Neuronal stem cell (in vitro differentiated cells): ENCODE data around the gene STK36.

ENCODE experiments used
- DNase-seq: peaks from one replicate; pipeline ENCODE4 v3.0.0-alpha.2; 2013; ENCODE audit warnings: low spot score
- H2AFZ ChIP-seq: one replicate; pipeline ENCODE4 v1.6.1; 2013; ENCODE audit warnings: mild to moderate bottlenecking, low read length, inconsistent platforms
- H2AK5ac ChIP-seq: 2 replicates; pipeline ENCODE4 v1.6.1; 2013; ENCODE audit warnings: low read depth, mild to moderate bottlenecking, inconsistent platforms, low read length, moderate library complexity, mixed read lengths
- H2BK120ac ChIP-seq: 2 replicates; pipeline ENCODE4 v1.6.1; 2013; ENCODE audit warnings: low read depth, mild to moderate bottlenecking, inconsistent platforms, low read length, moderate library complexity, mixed read lengths
- H2BK12ac ChIP-seq: one replicate; pipeline ENCODE4 v1.6.1; 2013; ENCODE audit warnings: low read length, inconsistent platforms
- H2BK15ac ChIP-seq: 2 replicates; pipeline ENCODE4 v1.6.1; 2013; ENCODE audit warnings: mild to moderate bottlenecking, low read length, inconsistent platforms, mixed read lengths
- H2BK5ac ChIP-seq: one replicate; pipeline ENCODE4 v1.6.1; 2013; ENCODE audit warnings: inconsistent platforms, mild to moderate bottlenecking, low read length, moderate library complexity
- H3K14ac ChIP-seq: one replicate; pipeline ENCODE4 v1.6.1; 2013; ENCODE audit warnings: low read length, inconsistent platforms
- H3K18ac ChIP-seq: 2 replicates; pipeline ENCODE4 v1.6.1; 2013; ENCODE audit warnings: low read length, inconsistent platforms
- H3K23ac ChIP-seq: 2 replicates; pipeline ENCODE4 v1.6.1; 2013; ENCODE audit warnings: low read depth, mild to moderate bottlenecking, mixed read lengths, low read length, inconsistent platforms; ENCODE audit not compliant: poor library complexity
- H3K27ac ChIP-seq: replicated peaks from 3 replicates; pipeline ENCODE4 v1.5.1; 2013; ENCODE audit warnings: low read length, inconsistent platforms
- H3K27me3 ChIP-seq, 3 experiments: 2 replicates each; pipeline ENCODE4 v1.6.1; 2013; ENCODE audit warnings: low read length in 3 of 3, mild to moderate bottlenecking in 2 of 3, inconsistent platforms in 1 of 3, low read depth in 1 of 3, mixed read lengths in 1 of 3, moderate library complexity in 1 of 3; ENCODE audit not compliant: control insufficient read depth in 3 of 3, insufficient read depth in 3 of 3
- H3K36me3 ChIP-seq, 2 donors: replicated peaks in 1 of 2; 2 replicates each; pipeline ENCODE4 v1.6.1; 2013; ENCODE audit warnings: low read length in 2 of 2; ENCODE audit not compliant: control insufficient read depth in 2 of 2, insufficient read depth in 2 of 2
- H3K4ac ChIP-seq: 2 replicates; pipeline ENCODE4 v1.6.1; 2013; ENCODE audit warnings: inconsistent platforms, mild to moderate bottlenecking, low read length, moderate library complexity
- H3K4me1 ChIP-seq, 2 donors: 1 replicate in 1 of 2; 2 replicates in 1 of 2; pipeline ENCODE4 v1.6.1; 2013; ENCODE audit warnings: low read length in 2 of 2, low read depth in 1 of 2; ENCODE audit not compliant: control insufficient read depth in 2 of 2, insufficient read depth in 1 of 2
- H3K4me2 ChIP-seq: one replicate; pipeline ENCODE4 v1.6.1; 2013; ENCODE audit warnings: mild to moderate bottlenecking, low read length, inconsistent platforms; ENCODE audit not compliant: insufficient read depth, poor library complexity, severe bottlenecking
- H3K4me3 ChIP-seq, 2 donors: 2 replicates each; pipeline ENCODE4 v1.5.1; 2013; ENCODE audit warnings: low read length in 2 of 2, mild to moderate bottlenecking in 2 of 2, inconsistent platforms in 1 of 2, moderate library complexity in 1 of 2
- H3K79me1 ChIP-seq: one replicate; pipeline ENCODE4 v1.6.1; 2013; ENCODE audit warnings: low read depth, mild to moderate bottlenecking, inconsistent platforms, low read length, moderate library complexity
- H3K9ac ChIP-seq: one replicate; pipeline ENCODE4 v1.6.1; 2013; ENCODE audit warnings: mild to moderate bottlenecking, low read depth, low read length, inconsistent platforms; ENCODE audit not compliant: poor library complexity
- H3K9me3 ChIP-seq, 2 donors: replicated peaks in 1 of 2; 2 replicates each; pipeline versions ENCODE3 to v1.6.1; 2013; ENCODE audit warnings: low read length in 2 of 2, mild to moderate bottlenecking in 2 of 2, inconsistent platforms in 1 of 2, low read depth in 1 of 2, mixed read lengths in 1 of 2, moderate library complexity in 1 of 2; ENCODE audit not compliant: control insufficient read depth in 2 of 2, insufficient read depth in 1 of 2
- H4K8ac ChIP-seq: one replicate; pipeline ENCODE4 v1.6.1; 2013; ENCODE audit warnings: low read depth, mild to moderate bottlenecking, inconsistent platforms, low read length, moderate library complexity
- H4K91ac ChIP-seq: one replicate; pipeline ENCODE4 v1.6.1; 2013; ENCODE audit warnings: low read length, low read depth, mild to moderate bottlenecking, inconsistent platforms; ENCODE audit not compliant: poor library complexity
- WGBS, 2 donors: extraction: QIAGEN DNeasy Blood & Tissue Kit; methylation state at CpG; one replicate each; pipeline ENCODE4 v1.1.7; 2013; ENCODE audit warnings: missing lambda C conversion rate in 2 of 2, mixed read lengths in 1 of 2; ENCODE audit not compliant: insufficient read length in 2 of 2, insufficient replicate concordance in 1 of 2; ENCODE audit errors: extremely low coverage in 2 of 2; 5-methylcytosine and 5-hydroxymethylcytosine counted together

Gene STK36

DNA sequence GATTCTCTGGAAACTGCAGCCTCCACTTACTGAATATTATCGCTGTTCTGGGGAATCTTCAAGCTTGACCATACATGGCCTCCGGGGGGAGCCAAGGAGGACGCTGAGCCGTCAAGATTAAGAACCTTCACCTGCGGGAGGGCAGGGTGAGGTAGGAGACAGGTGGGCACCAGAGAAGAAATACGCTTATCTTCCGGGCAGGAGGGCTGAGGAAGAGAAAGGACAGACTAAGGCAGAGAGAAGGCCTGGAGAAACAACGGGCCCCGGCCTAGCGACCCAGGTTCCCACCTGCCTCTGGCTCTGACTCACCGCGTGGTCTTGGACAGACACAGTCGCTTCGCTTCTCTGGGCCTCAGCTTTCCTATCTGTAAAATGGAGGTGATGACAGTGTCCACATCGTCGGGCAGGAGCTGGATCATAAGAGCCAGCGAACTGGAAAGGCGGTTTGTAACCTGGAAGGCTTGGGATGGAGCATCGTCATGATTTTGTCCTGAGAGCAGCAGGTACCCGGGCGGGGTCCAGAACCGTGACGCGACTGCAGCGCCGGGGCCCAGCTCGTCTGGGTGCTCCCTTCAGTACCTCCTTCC, 13.1 kb upstream of the STK36 start:
- Histone ChIP-seq H2BK12ac (no peak overlapping the region), H3K4me2 (peak overlapping the region; percentile 93), H4K91ac (no peak overlapping the region), H3K79me1 (peaks cover 4% of the 10 kb centered on the region), H2AFZ (peak overlapping the region; percentile 98), H3K18ac (peak overlapping the region; percentile 76), H3K14ac (no peak overlapping the region), H2BK120ac (no peak overlapping the region), H3K23ac (peak overlapping the region; percentile 17), H3K4me3 (peak overlapping the region; percentile 86 to 92), H4K8ac (no peak overlapping the region), H3K4me1 (peaks cover 3 to 4% of the 10 kb centered on the region in 2 donors), H2AK5ac (no peak overlapping the region), H2BK5ac (no peak overlapping the region), H3K36me3 (peaks cover 40 to 77% of the 10 kb centered on the region in 2 donors), H3K27me3 (no peaks in the 10 kb centered on the region), H3K9ac (peak overlapping the region; percentile 79), H2BK15ac (no peak overlapping the region), H3K4ac (no peak overlapping the region), H3K27ac (peak overlapping the region; percentile 69), H3K9me3 (no peaks in the 10 kb centered on the region)
- no CpG with 5 or more reads among the region's 27 CpGs for WGBS, 2 donors
- DNase-seq: peak; percentile 31

DNA sequence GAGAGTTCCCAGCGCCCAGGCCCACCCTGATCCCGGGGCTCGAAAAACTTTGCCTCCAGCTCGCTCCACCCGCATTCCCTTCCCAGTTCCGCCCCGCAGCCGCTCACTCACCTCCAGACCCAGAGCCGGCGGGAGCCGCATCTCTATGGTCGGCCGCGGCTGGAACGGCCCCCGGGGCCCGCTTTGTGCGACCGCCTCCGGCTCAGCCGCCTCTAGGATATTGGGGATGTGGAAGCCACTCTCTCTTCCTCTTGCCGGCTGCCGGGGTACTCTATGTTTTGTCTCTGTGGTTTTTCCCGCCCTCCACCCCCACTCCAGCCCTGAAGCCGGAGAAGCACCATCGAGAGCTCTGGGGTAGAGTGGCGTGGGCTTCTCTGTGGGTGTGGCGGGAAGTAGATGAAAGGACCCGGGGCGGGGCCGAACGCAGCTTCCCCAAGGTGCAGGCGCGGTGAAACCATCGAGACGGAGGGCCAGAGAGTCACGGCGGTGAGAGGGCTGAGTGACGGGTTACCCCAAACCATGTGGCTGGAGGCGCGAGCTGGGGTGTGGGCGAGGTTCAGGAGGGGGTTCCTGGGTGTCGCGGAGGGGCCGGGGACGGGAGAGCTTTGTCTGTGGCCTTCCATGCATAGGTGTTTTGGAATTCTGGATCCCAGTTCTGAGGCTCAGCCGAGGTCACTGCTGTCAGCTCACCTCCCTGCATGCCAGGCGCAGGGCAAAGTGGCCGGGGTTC, 12.5 kb upstream of the STK36 start, which contains the start of the genes BCS1L and ZNF142:
BCS1L (plus strand) TSS at position 426 of the 730 bp plus-strand sequence. CDS start 1,305 bp downstream, outside the sequence.
ZNF142 (minus strand) TSS at position 366 of the 730 bp plus-strand sequence. CDS start 3,194 bp downstream, outside the sequence.
- H2AFZ ChIP-seq: peak within 1 kb of the TSS; percentile 98
- peak within 1 kb of the TSS; percentile 17 for H3K23ac ChIP-seq
- no peak within 1 kb of the TSS for H2BK15ac ChIP-seq
- peak within 1 kb of the TSS; percentile 93 for H3K4me2 ChIP-seq
- H4K8ac ChIP-seq: no peak within 1 kb of the TSS
- H3K79me1 ChIP-seq: peaks cover 4% of the 10 kb centered on the region
- H3K18ac ChIP-seq: peak within 1 kb of the TSS; percentile 76
- H3K27me3 ChIP-seq: no peaks in the 10 kb centered on the region
- no peak within 1 kb of the TSS for H3K14ac ChIP-seq
- DNase-seq: peak; percentile 84
- no peaks in the 10 kb centered on the region for H3K9me3 ChIP-seq
- no peak within 1 kb of the TSS for H2BK5ac ChIP-seq
- H3K9ac ChIP-seq: peak within 1 kb of the TSS; percentile 79
- H4K91ac ChIP-seq: no peak within 1 kb of the TSS
- H2AK5ac ChIP-seq: no peak within 1 kb of the TSS
- H3K4me1 ChIP-seq: peaks cover 3 to 4% of the 10 kb centered on the region in 2 donors
- H2BK12ac ChIP-seq: no peak within 1 kb of the TSS
- H3K27ac ChIP-seq: peak within 1 kb of the TSS; percentile 69
- WGBS, 2 donors: no CpG with 5 or more reads among the region's 49 CpGs
- H3K4ac ChIP-seq: no peak within 1 kb of the TSS
- H3K4me3 ChIP-seq: peak within 1 kb of the TSS; percentile 86 to 92
- peaks cover 45 to 77% of the 10 kb centered on the region in 2 donors for H3K36me3 ChIP-seq
- H2BK120ac ChIP-seq: no peak within 1 kb of the TSS

DNA sequence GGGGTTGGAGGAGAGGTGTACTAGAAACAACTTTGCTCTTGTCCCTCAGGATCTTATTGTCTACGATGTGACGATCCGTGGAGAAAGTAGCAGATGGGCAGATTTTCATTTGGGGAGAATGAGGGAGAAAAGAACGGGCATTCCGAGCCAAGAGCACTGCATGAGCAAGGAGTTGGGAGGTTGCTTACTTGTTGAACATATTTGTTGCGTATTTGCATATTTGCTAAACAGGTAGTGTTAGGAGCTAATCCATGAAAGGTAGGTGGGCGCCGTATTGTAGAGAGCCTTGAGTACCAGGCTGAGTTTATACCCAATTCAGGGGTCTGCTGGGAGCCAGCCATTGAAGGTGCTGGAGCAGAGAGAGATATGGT, 11.9 kb upstream of the STK36 start:
- Histone ChIP-seq H2AFZ (peak overlapping the region; percentile 98), H3K4me1 (peaks cover 3 to 4% of the 10 kb centered on the region in 2 donors), H3K9me3 (no peaks in the 10 kb centered on the region), H4K8ac (no peak overlapping the region), H3K14ac (no peak overlapping the region), H3K36me3 (peaks cover 47 to 77% of the 10 kb centered on the region in 2 donors), H3K4me3 (peak overlapping the region; percentile 86 to 92), H3K4me2 (peak overlapping the region; percentile 93), H3K79me1 (peaks cover 4% of the 10 kb centered on the region), H3K27me3 (no peaks in the 10 kb centered on the region), H3K4ac (no peak overlapping the region), H2BK120ac (no peak overlapping the region), H2AK5ac (no peak overlapping the region), H4K91ac (no peak overlapping the region), H2BK12ac (no peak overlapping the region), H3K9ac (peak overlapping the region; percentile 71), H3K23ac (no peak overlapping the region), H3K27ac (no peak overlapping the region), H2BK5ac (no peak overlapping the region), H2BK15ac (no peak overlapping the region), H3K18ac (peak overlapping the region; percentile 1)
- no CpG with 5 or more reads among the region's 8 CpGs for WGBS, 2 donors
- no peak for DNase-seq

DNA sequence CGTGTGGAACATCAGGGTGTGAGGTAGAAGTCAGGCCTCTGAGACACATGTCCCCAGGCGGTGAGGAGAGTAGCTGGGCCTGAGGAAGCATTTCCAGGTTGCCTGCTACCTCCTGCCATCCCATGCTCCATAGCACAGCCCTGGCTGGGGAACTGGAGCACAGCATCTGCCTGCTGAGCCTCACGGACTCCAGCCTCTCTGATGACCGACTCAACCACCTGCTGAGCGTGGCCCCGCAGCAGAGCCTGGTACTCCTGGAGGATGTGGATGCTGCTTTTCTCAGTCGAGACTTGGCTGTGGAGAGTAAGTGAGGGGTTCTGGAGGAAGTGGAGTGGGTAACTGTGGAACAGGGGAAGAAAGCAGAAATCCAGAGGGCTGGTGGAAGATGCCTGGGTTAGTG, 9.5 kb upstream of the STK36 start:
- no peak overlapping the region for H4K8ac ChIP-seq
- H3K4ac ChIP-seq: no peak overlapping the region
- H3K18ac ChIP-seq: no peak overlapping the region
- no peak overlapping the region for H2BK120ac ChIP-seq
- no peak overlapping the region for H2BK15ac ChIP-seq
- no peak overlapping the region for H2BK12ac ChIP-seq
- H2BK5ac ChIP-seq: no peak overlapping the region
- H3K27me3 ChIP-seq: no peaks in the 10 kb centered on the region
- H3K4me3 ChIP-seq: no peak overlapping the region
- no peak for DNase-seq
- H3K4me2 ChIP-seq: no peak overlapping the region
- WGBS, 2 donors: no CpG with 5 or more reads among the region's 7 CpGs
- no peak overlapping the region for H2AFZ ChIP-seq
- no peak overlapping the region for H3K23ac ChIP-seq
- H3K14ac ChIP-seq: no peak overlapping the region
- H3K27ac ChIP-seq: no peak overlapping the region
- no peaks in the 10 kb centered on the region for H3K9me3 ChIP-seq
- no peak overlapping the region for H3K9ac ChIP-seq
- H3K79me1 ChIP-seq: peaks cover 4% of the 10 kb centered on the region
- peaks cover 47 to 73% of the 10 kb centered on the region in 2 donors for H3K36me3 ChIP-seq
- H3K4me1 ChIP-seq: peaks cover 3 to 4% of the 10 kb centered on the region in 2 donors
- H4K91ac ChIP-seq: no peak overlapping the region
- no peak overlapping the region for H2AK5ac ChIP-seq
